ENCODE data around the gene LIN28B. TPM values are rescaled to one million over a fixed set of nuclear protein-coding genes. Genes with fewer than 3 reads are reported as not detected.

Gene LIN28B
- total and polyA plus RNA-seq, 4 donors: 2.8 TPM; not detected in 3

- no peak overlapping the region for H3K9ac ChIP-seq (ENCODE audit: low read depth in 1 of 2, low read length in 2 of 2)
- TF ChIP-seq SP1 (IDR thresholded peaks at IDR 0.05): no peak
- no peak for TF ChIP-seq REST (IDR thresholded peaks at IDR 0.05)
- no peak for TF ChIP-seq RAD21 (IDR thresholded peaks at IDR 0.05)
- no peak for TF ChIP-seq HNF4G (IDR thresholded peaks at IDR 0.05)
- TF ChIP-seq ATF3 (IDR thresholded peaks at IDR 0.05): no peak
- TF ChIP-seq JUND (IDR thresholded peaks at IDR 0.05): no peak
- TF ChIP-seq EGR1 (IDR thresholded peaks at IDR 0.05; ENCODE audit: low read depth in 2 of 2): no peak
- TF ChIP-seq CTCF (IDR thresholded peaks at IDR 0.05; ENCODE audit: low read depth, low read length, missing input control): no peak
- no peak for TF ChIP-seq YY1 (IDR thresholded peaks at IDR 0.05)
- no peak for TF ChIP-seq NR2F2 (IDR thresholded peaks at IDR 0.05)
- H3K4me1 ChIP-seq (ENCODE audit: control insufficient read depth in 4 of 4, insufficient read depth in 4 of 4, low read length in 3 of 4): no peaks in the 10 kb centered on the region
- no peak overlapping the region for H3K4me3 ChIP-seq (ENCODE audit: low read depth in 1 of 3, low read length in 3 of 3)
- H3K36me3 ChIP-seq (ENCODE audit: control insufficient read depth in 4 of 4, insufficient read depth in 3 of 4, low read depth in 1 of 4, low read length in 3 of 4): no peaks in the 10 kb centered on the region
- no peak for DNase-seq (ENCODE audit: low spot score)
- H3K27me3 ChIP-seq (ENCODE audit: control insufficient read depth in 4 of 4, insufficient read depth in 4 of 4, low read length in 3 of 4): no peaks in the 10 kb centered on the region
- no peak overlapping the region for H3K27ac ChIP-seq (ENCODE audit: low read depth in 1 of 2, low read length in 2 of 2)
- H3K9me3 ChIP-seq (ENCODE audit: control insufficient read depth in 4 of 4, low read length in 3 of 4): no peaks in the 10 kb centered on the region
- 97% methylated on average over 1 of the region's 1 CpG for WGBS
Measured at GRCh38 chr6:105022416-105022815, 65.5 kb downstream of the LIN28B start.

GRCh38 chr6:105024803-105025202 is 67.9 kb downstream of the LIN28B start:
- Histone ChIP-seq H3K9me3 (ENCODE audit: control insufficient read depth in 4 of 4, low read length in 3 of 4) (no peaks in the 10 kb centered on the region), H3K36me3 (ENCODE audit: control insufficient read depth in 4 of 4, insufficient read depth in 3 of 4, low read depth in 1 of 4, low read length in 3 of 4) (no peaks in the 10 kb centered on the region), H3K27ac (ENCODE audit: low read depth in 1 of 2, low read length in 2 of 2) (no peak overlapping the region), H3K4me1 (ENCODE audit: control insufficient read depth in 4 of 4, insufficient read depth in 4 of 4, low read length in 3 of 4) (no peaks in the 10 kb centered on the region), H3K9ac (ENCODE audit: low read depth in 1 of 2, low read length in 2 of 2) (no peak overlapping the region), H3K4me3 (ENCODE audit: low read depth in 1 of 3, low read length in 3 of 3) (no peak overlapping the region), H3K27me3 (ENCODE audit: control insufficient read depth in 4 of 4, insufficient read depth in 4 of 4, low read length in 3 of 4) (no peaks in the 10 kb centered on the region)
- TF ChIP-seq FOXA1 (IDR thresholded peaks at IDR 0.05): no peak
- no peak for TF ChIP-seq HNF4G (IDR thresholded peaks at IDR 0.05)
- no peak for TF ChIP-seq TAF1 (conservative IDR thresholded peaks at IDR 0.05)
- TF ChIP-seq RAD21 (IDR thresholded peaks at IDR 0.05): no peak
- TF ChIP-seq ZBTB33 (IDR thresholded peaks at IDR 0.05): no peak
- no peak for TF ChIP-seq MAX (IDR thresholded peaks at IDR 0.05)
- TF ChIP-seq YY1 (IDR thresholded peaks at IDR 0.05): no peak
- TF ChIP-seq JUND (IDR thresholded peaks at IDR 0.05): no peak
- no peak for TF ChIP-seq EGR1 (IDR thresholded peaks at IDR 0.05; ENCODE audit: low read depth in 2 of 2)
- no peak for TF ChIP-seq ATF3 (IDR thresholded peaks at IDR 0.05)
- TF ChIP-seq NR2F2 (IDR thresholded peaks at IDR 0.05): no peak
- no peak for TF ChIP-seq RXRA (IDR thresholded peaks at IDR 0.05)
- no peak for TF ChIP-seq REST (IDR thresholded peaks at IDR 0.05)
- TF ChIP-seq SP1 (IDR thresholded peaks at IDR 0.05): no peak
- WGBS: 54% methylated on average over 3 of the region's 3 CpGs
- DNase-seq (ENCODE audit: low spot score): no peak
